GM20000 (cell line): ENCODE data around the gene OR7A17.

Source experiments
- DNase-seq: peaks from one replicate; pipeline ENCODE4 v3.0.0; 2012; ENCODE audit warnings: low spot score
- TF ChIP-seq, protein P1 (sequence below): IDR thresholded peaks from 2 replicates; pipeline ENCODE4 v1.5.1; 2012; ENCODE audit warnings: mild to moderate bottlenecking, control low read depth; ENCODE audit errors: extremely low read depth, missing control alignments

OR7A17 gene

DNA sequence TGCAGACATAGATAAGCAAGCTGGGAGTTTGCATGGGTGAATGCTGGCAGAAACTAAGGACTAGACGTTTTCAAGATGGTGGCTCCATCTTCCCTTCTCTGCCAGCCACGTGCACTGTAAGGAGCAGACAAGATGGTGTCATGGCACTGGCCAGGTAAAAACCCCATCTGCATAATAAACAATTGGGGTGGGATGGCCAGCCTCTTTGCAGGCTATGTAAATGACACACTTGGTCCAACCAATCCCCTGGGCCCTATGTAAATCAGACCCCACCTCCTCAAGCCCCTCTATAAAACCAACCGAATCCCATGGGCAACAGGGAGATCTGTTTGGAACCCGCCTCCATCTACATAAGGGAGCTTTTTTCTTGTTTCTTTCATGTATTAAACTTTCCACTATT, 48.5 kb downstream of the OR7A17 start:
- DNase-seq = no peak
- TF ChIP-seq, protein P1, sequence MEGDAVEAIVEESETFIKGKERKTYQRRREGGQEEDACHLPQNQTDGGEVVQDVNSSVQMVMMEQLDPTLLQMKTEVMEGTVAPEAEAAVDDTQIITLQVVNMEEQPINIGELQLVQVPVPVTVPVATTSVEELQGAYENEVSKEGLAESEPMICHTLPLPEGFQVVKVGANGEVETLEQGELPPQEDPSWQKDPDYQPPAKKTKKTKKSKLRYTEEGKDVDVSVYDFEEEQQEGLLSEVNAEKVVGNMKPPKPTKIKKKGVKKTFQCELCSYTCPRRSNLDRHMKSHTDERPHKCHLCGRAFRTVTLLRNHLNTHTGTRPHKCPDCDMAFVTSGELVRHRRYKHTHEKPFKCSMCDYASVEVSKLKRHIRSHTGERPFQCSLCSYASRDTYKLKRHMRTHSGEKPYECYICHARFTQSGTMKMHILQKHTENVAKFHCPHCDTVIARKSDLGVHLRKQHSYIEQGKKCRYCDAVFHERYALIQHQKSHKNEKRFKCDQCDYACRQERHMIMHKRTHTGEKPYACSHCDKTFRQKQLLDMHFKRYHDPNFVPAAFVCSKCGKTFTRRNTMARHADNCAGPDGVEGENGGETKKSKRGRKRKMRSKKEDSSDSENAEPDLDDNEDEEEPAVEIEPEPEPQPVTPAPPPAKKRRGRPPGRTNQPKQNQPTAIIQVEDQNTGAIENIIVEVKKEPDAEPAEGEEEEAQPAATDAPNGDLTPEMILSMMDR = no peak

DNA sequence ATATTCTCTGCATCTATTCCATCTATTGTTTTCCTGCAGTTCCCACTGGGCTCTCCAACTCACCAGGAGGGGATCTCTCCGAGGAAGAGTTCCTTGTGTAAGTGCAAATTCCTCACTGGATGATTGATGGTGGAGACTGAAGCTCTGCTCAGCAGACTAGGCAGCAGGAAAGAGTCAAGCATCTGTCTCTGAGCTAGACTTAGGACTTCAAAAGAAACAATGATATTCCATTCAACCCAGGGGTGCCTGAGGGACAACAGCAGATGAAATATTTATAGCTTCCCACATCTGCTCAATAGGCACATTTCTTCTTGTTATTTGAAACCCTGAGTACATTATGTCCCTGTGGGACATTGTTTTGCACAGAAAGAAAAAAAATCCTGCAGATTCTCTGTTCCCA, 50.9 kb downstream of the OR7A17 start, which contains the start of the genes OR7A5 and OR7C1:
Gene OR7A5 (minus strand): TSS at position 175 of the 400 bp plus-strand sequence. CDS start 6,944 bp downstream, outside the sequence.
Gene OR7C1 (minus strand): TSS at position 175 of the 400 bp plus-strand sequence. CDS start 35,049 bp downstream, outside the sequence.
- DNase-seq = no peak
- TF ChIP-seq, protein P1 = no peak

DNA sequence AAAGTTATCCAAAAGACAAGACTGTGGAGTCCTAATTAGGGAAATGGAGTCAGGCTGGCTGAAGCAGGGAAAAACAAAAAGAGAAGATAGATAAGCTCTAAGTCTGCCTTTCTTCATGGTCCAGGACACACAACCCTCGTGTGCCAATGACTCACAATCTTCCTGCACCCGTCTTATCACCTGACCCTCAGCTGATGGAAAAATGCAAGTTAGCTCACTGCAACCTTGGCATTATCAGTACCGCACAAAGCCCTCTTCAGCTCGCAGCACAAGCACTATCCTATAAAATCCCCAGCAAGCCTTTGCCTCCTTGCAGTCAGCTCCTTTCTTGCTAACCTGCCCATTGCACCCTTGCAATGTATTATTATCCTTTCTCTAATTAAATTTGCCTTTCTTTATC, 55.2 kb downstream of the OR7A17 start:
- TF ChIP-seq, protein P1 = no peak

More for the DNA sequence above, 55.2 kb downstream of the OR7A17 start:
- DNase-seq = no peak
